WTC11 (cell line): ENCODE results near the gene FILIP1L. TPM values are rescaled to one million over a fixed set of nuclear protein-coding genes. Genes with fewer than 3 reads are reported as not detected.

Experiments used
- ATAC-seq: fragments of 200-7000 bp; cut with Tn5 transposase; 2 replicates; pipeline ENCODE4 v1.10.0; 2021; ENCODE audit warnings: mild to moderate bottlenecking, moderate library complexity
- CTCF ChIA-PET: fragments of 300-600 bp; sonication (Branson Sonifier 250); formaldehyde crosslinking; loops from one replicate; lab custom pipeline; 2021; ENCODE audit warnings: antibody characterized with exemption; lab: Charles Lee
- POLR2A ChIA-PET: fragments of 350-600 bp; sonication (Branson Sonifier 250); formaldehyde crosslinking; loops from one replicate; lab custom pipeline; 2021; ENCODE audit warnings: antibody characterized with exemption; lab: Charles Lee
- DNase-seq: peaks from one replicate; pipeline ENCODE4 v3.0.0; 2021; ENCODE audit warnings: low spot score
- H3K27ac Mint-ChIP-seq: 2 replicates; pipeline ENCODE4 v1.8.0; 2021; ENCODE audit warnings: mixed read lengths
- H3K27me3 Mint-ChIP-seq: 2 replicates; pipeline ENCODE4 v1.8.0; 2021; ENCODE audit warnings: low read depth, mild to moderate bottlenecking, moderate library complexity, mixed read lengths
- H3K36me3 Mint-ChIP-seq: 2 replicates; pipeline ENCODE4 v1.8.0; 2021; ENCODE audit warnings: mixed read lengths
- H3K4me1 Mint-ChIP-seq: 2 replicates; pipeline ENCODE4 v1.8.0; 2022; ENCODE audit warnings: mixed read lengths
- H3K4me3 Mint-ChIP-seq: 2 replicates; pipeline ENCODE4 v1.8.0; 2021; ENCODE audit warnings: mild to moderate bottlenecking, moderate library complexity, mixed read lengths
- H3K9me3 Mint-ChIP-seq: 2 replicates; pipeline ENCODE4 v1.8.0; 2021; ENCODE audit warnings: mixed read lengths
- ARID4B ChIP-seq: sonication (generic); formaldehyde crosslinking; IDR thresholded peaks from 2 replicates; pipeline ENCODE4 v1.8.0; 2023; ENCODE audit warnings: missing genetic modification reagents, mild to moderate bottlenecking, borderline replicate concordance
- ATF1 ChIP-seq: sonication (generic); formaldehyde crosslinking; IDR thresholded peaks from 2 replicates; pipeline ENCODE4 v1.8.1; 2023; ENCODE audit warnings: mild to moderate bottlenecking, moderate library complexity, missing genetic modification reagents
- ATF6 ChIP-seq: sonication (generic); formaldehyde crosslinking; IDR thresholded peaks from 2 replicates; pipeline ENCODE4 v1.8.1; 2023; ENCODE audit warnings: mild to moderate bottlenecking, missing genetic modification reagents
- ERG ChIP-seq: fragments of 250-450 bp; sonication (Bioruptor Pico); IDR thresholded peaks from 2 replicates; pipeline ENCODE4 v1.8.0; 2021; ENCODE audit warnings: mild to moderate bottlenecking
- FOXJ3 ChIP-seq: sonication (generic); formaldehyde crosslinking; IDR thresholded peaks from 2 replicates; pipeline ENCODE4 v1.9.0; 2021; ENCODE audit warnings: missing genetic modification reagents, mild to moderate bottlenecking, borderline replicate concordance
- GRHL2 ChIP-seq: fragments of 250-450 bp; sonication (Bioruptor Pico); IDR thresholded peaks from 2 replicates; pipeline ENCODE4 v1.8.0; 2022; ENCODE audit warnings: mild to moderate bottlenecking, moderate library complexity; ENCODE audit not compliant: insufficient replicate concordance, severe bottlenecking
- JUN ChIP-seq: sonication (generic); formaldehyde crosslinking; IDR thresholded peaks from 2 replicates; pipeline ENCODE4 v1.8.0; 2023; ENCODE audit warnings: mild to moderate bottlenecking, missing genetic modification reagents
- NR1H2 ChIP-seq: sonication (generic); formaldehyde crosslinking; IDR thresholded peaks from 2 replicates; pipeline ENCODE4 v1.9.0; 2021; ENCODE audit warnings: mild to moderate bottlenecking, moderate library complexity, missing genetic modification reagents
- NR3C1 ChIP-seq: sonication (generic); formaldehyde crosslinking; conservative IDR thresholded peaks from 2 replicates; pipeline ENCODE4 v1.8.1; 2023; ENCODE audit warnings: low read depth, mild to moderate bottlenecking, missing genetic modification reagents
- OVOL2 ChIP-seq: fragments of 250-450 bp; sonication (Bioruptor Pico); IDR thresholded peaks from 2 replicates; pipeline ENCODE4 v1.9.0; 2021; ENCODE audit warnings: mild to moderate bottlenecking, borderline replicate concordance
- PREB ChIP-seq: sonication (generic); formaldehyde crosslinking; IDR thresholded peaks from 2 replicates; pipeline ENCODE4 v1.8.1; 2022; ENCODE audit warnings: mild to moderate bottlenecking, missing genetic modification reagents, moderate library complexity, borderline replicate concordance
- RORB ChIP-seq: fragments of 250-450 bp; sonication (Bioruptor Pico); IDR thresholded peaks from 2 replicates; pipeline ENCODE4 v1.9.0; 2021; ENCODE audit warnings: mild to moderate bottlenecking
- SMAD4 ChIP-seq: sonication (generic); formaldehyde crosslinking; IDR thresholded peaks from 2 replicates; pipeline ENCODE4 v1.8.0; 2022; ENCODE audit warnings: mild to moderate bottlenecking, missing genetic modification reagents
- TCF7 ChIP-seq: sonication (generic); formaldehyde crosslinking; IDR thresholded peaks from 2 replicates; pipeline ENCODE4 v1.8.0; 2022; ENCODE audit warnings: mild to moderate bottlenecking, low read depth, missing genetic modification reagents, moderate library complexity
- ZNF317 ChIP-seq: sonication (generic); formaldehyde crosslinking; IDR thresholded peaks from 2 replicates; pipeline ENCODE4 v1.8.1; 2023; ENCODE audit warnings: low read depth, mild to moderate bottlenecking, moderate library complexity, missing genetic modification reagents, borderline replicate concordance
- ZNF416 ChIP-seq: fragments of 250-450 bp; sonication (Bioruptor Pico); IDR thresholded peaks from 2 replicates; pipeline ENCODE4 v1.9.0; 2021; ENCODE audit warnings: mild to moderate bottlenecking, inconsistent platforms
- ZNF425 ChIP-seq: fragments of 250-450 bp; sonication (Bioruptor Pico); conservative IDR thresholded peaks from 2 replicates; pipeline ENCODE4 v1.9.0; 2021; ENCODE audit warnings: mild to moderate bottlenecking
- ZNF512 ChIP-seq: sonication (generic); formaldehyde crosslinking; IDR thresholded peaks from 2 replicates; pipeline ENCODE4 v1.8.1; 2022; ENCODE audit warnings: missing genetic modification reagents, borderline replicate concordance
- ZNF532 ChIP-seq: fragments of 250-450 bp; sonication (Bioruptor Pico); IDR thresholded peaks from 2 replicates; pipeline ENCODE4 v1.9.0; 2021; ENCODE audit warnings: mild to moderate bottlenecking, borderline replicate concordance
- total RNA-seq: library from RNA; stranded (reverse); gene quantifications from 3 replicates; pipeline ENCODE4 v1.2.3, GENCODE V29; 2021

Gene FILIP1L
- total RNA-seq, 1 experiment from 2014 or later: 0.17 TPM

- CTCF ChIA-PET: no interaction called here
- no peak for DNase-seq
- H3K9me3 Mint-ChIP-seq: no peaks in the 10 kb centered on the region; the same call in 1 of the 2 replicates
- H3K27ac Mint-ChIP-seq: 0 out of 2 replicates have a peak overlapping the region, but pooled peaks have one; percentile 20
- ATAC-seq: no peak
- H3K36me3 Mint-ChIP-seq: no peaks in the 10 kb centered on the region
- TF ChIP-seq ARID4B (CRISPR knock-in tag): no peak
- TF ChIP-seq ZNF425: no peak
- no peak for TF ChIP-seq JUN (CRISPR knock-in tag)
- TF ChIP-seq TCF7: no peak
- no peak for TF ChIP-seq ERG (CRISPR knock-in tag)
- no peak for TF ChIP-seq ZNF317 (CRISPR knock-in tag)
- no peak for TF ChIP-seq ATF1
- TF ChIP-seq RORB (CRISPR knock-in tag): no peak
- no peak for TF ChIP-seq ZNF416 (CRISPR knock-in tag)
- no peak for TF ChIP-seq SMAD4 (CRISPR knock-in tag)
- no peak for TF ChIP-seq NR3C1 (CRISPR knock-in tag)
- no peak for TF ChIP-seq PREB (CRISPR knock-in tag)
- TF ChIP-seq ATF6 (CRISPR knock-in tag): no peak
- TF ChIP-seq GRHL2 (CRISPR knock-in tag): no peak
- TF ChIP-seq ZNF532 (CRISPR knock-in tag): no peak
- TF ChIP-seq ZNF512 (CRISPR knock-in tag): no peak
- no peak for TF ChIP-seq NR1H2 (CRISPR knock-in tag)
- TF ChIP-seq OVOL2 (CRISPR knock-in tag): no peak
- no peak for TF ChIP-seq FOXJ3 (CRISPR knock-in tag)
- H3K4me3 Mint-ChIP-seq: no peak overlapping the region
- H3K4me1 Mint-ChIP-seq: peaks cover 27% of the 10 kb centered on the region
- no peaks in the 10 kb centered on the region for H3K27me3 Mint-ChIP-seq
- POLR2A ChIA-PET: no interaction called here
Observed at GRCh38 chr3:99885851-99886250, 228.4 kb downstream of the FILIP1L start.
